Stimulated activated naive CD8-positive, alpha-beta T cell treated with anti-CD3 and anti-CD28 coated beads, Interleukin-15, amount 100 ng/mL, for 72 hours (primary cell): ENCODE measurements around the gene PRRT1B.
A peak's percentile ranks its signal among the peaks of the same experiment; 100 is the strongest.

Source experiments
- ATAC-seq: fragments of 150-1000 bp; cut with Tn5 transposase; 2 replicates; pipeline ENCODE4 v1.10.0; 2021; ENCODE audit warnings: mild to moderate bottlenecking, moderate library complexity
- DNase-seq, 2 donors: peaks; one replicate each; pipeline ENCODE4 v3.0.0; 2021 to 2022
- H3K27ac Mint-ChIP-seq, 2 donors: one replicate each; pipeline ENCODE4 v1.8.0; 2022; ENCODE audit warnings: mild to moderate bottlenecking in 2 of 2, mixed read lengths in 2 of 2, moderate library complexity in 2 of 2
- H3K27me3 Mint-ChIP-seq: one replicate; pipeline ENCODE4 v1.8.0; 2022; ENCODE audit warnings: mixed read lengths
- H3K4me1 Mint-ChIP-seq: one replicate; pipeline ENCODE4 v1.8.0; 2022; ENCODE audit warnings: mild to moderate bottlenecking, mixed read lengths
- H3K4me3 Mint-ChIP-seq, 2 donors: one replicate each; pipeline ENCODE4 v1.8.0; 2022; ENCODE audit warnings: mild to moderate bottlenecking in 2 of 2, mixed read lengths in 2 of 2, moderate library complexity in 1 of 2
- H3K9me3 Mint-ChIP-seq, 2 donors: one replicate each; pipeline ENCODE4 v1.8.0; 2022; ENCODE audit warnings: mixed read lengths in 2 of 2

The PRRT1B gene

GRCh38 chr9:131590907-131591844 lies 45.9 kb downstream of the PRRT1B start:
- ATAC-seq (peak; percentile 94), DNase-seq (peak; percentile 74 to 81)
- Mint-ChIP-seq H3K9me3 (no peaks in the 10 kb centered on the region), H3K4me3 (no peak overlapping the region), H3K4me1 (peaks cover 40% of the 10 kb centered on the region), H3K27me3 (no peaks in the 10 kb centered on the region), H3K27ac (peak overlapping the region; percentile 78 to 92)

- DNase-seq (no peak), ATAC-seq (no peak)
- H3K27me3 Mint-ChIP-seq: no peaks in the 10 kb centered on the region
- no peak overlapping the region for H3K4me3 Mint-ChIP-seq
- peak overlapping the region in 1 of 2 donors; percentile 66 for H3K27ac Mint-ChIP-seq
- no peaks in the 10 kb centered on the region for H3K9me3 Mint-ChIP-seq
- H3K4me1 Mint-ChIP-seq: peaks cover 33% of the 10 kb centered on the region
Observed at GRCh38 chr9:131591845-131592208, 46.5 kb downstream of the PRRT1B start.

GRCh38 chr9:131593091-131593820 lies 47.9 kb downstream of the PRRT1B start:
- Mint-ChIP-seq H3K9me3 (no peaks in the 10 kb centered on the region), H3K27ac (peak overlapping the region in 1 of 2 donors; percentile 42), H3K4me3 (no peak overlapping the region), H3K27me3 (no peaks in the 10 kb centered on the region), H3K4me1 (peaks cover 22% of the 10 kb centered on the region)
- ATAC-seq (no peak), DNase-seq (no peak)

GRCh38 chr9:131593936-131594665 lies 48.8 kb downstream of the PRRT1B start:
- no peak for DNase-seq
- Mint-ChIP-seq H3K27ac (peak overlapping the region in 1 of 2 donors; percentile 27), H3K4me3 (no peak overlapping the region), H3K4me1 (peaks cover 22% of the 10 kb centered on the region), H3K27me3 (no peaks in the 10 kb centered on the region), H3K9me3 (no peaks in the 10 kb centered on the region)
- ATAC-seq: no peak

GRCh38 chr9:131594906-131595665 lies 49.8 kb downstream of the PRRT1B start:
- Mint-ChIP-seq H3K4me1 (peaks cover 21% of the 10 kb centered on the region), H3K9me3 (no peaks in the 10 kb centered on the region), H3K27me3 (no peaks in the 10 kb centered on the region), H3K4me3 (no peak overlapping the region), H3K27ac (peak overlapping the region in 1 of 2 donors; percentile 85)
- ATAC-seq (no peak), DNase-seq (no peak)

GRCh38 chr9:131595696-131596429 lies 50.5 kb downstream of the PRRT1B start:
- DNase-seq: no peak
- Mint-ChIP-seq H3K27ac (peak overlapping the region in 1 of 2 donors; percentile 85), H3K4me3 (no peak overlapping the region), H3K4me1 (peaks cover 14% of the 10 kb centered on the region), H3K27me3 (no peaks in the 10 kb centered on the region), H3K9me3 (no peaks in the 10 kb centered on the region)
- ATAC-seq: no peak

- H3K27ac Mint-ChIP-seq: peak overlapping the region in 1 of 2 donors; percentile 75
- DNase-seq: no peak
- no peak for ATAC-seq
- no peaks in the 10 kb centered on the region for H3K27me3 Mint-ChIP-seq
- H3K9me3 Mint-ChIP-seq: no peaks in the 10 kb centered on the region
- no peak overlapping the region for H3K4me3 Mint-ChIP-seq
- H3K4me1 Mint-ChIP-seq: peaks cover 8% of the 10 kb centered on the region
Observed at GRCh38 chr9:131596430-131596743, 51.1 kb downstream of the PRRT1B start.

GRCh38 chr9:131597246-131597645 lies 51.9 kb downstream of the PRRT1B start:
- Mint-ChIP-seq H3K4me3 (no peak overlapping the region), H3K4me1 (no peaks in the 10 kb centered on the region), H3K27ac (peak overlapping the region in 1 of 2 donors; percentile 75)

GRCh38 chr9:131598121-131598520 lies 52.8 kb downstream of the PRRT1B start:
- no peak for ATAC-seq
- no peak for DNase-seq
- H3K4me3 Mint-ChIP-seq: no peak overlapping the region
- peaks cover 1% of the 10 kb centered on the region for H3K4me1 Mint-ChIP-seq
- H3K27me3 Mint-ChIP-seq: no peaks in the 10 kb centered on the region
- no peak overlapping the region for H3K27ac Mint-ChIP-seq
- H3K9me3 Mint-ChIP-seq: no peaks in the 10 kb centered on the region

More at GRCh38 chr9:131597246-131597645, 51.9 kb downstream of the PRRT1B start:
- no peak for ATAC-seq
- Mint-ChIP-seq H3K27me3 (no peaks in the 10 kb centered on the region), H3K9me3 (no peaks in the 10 kb centered on the region)
- DNase-seq: no peak

- no peaks in the 10 kb centered on the region for H3K27me3 Mint-ChIP-seq
- no peak overlapping the region for H3K4me3 Mint-ChIP-seq
- peak overlapping the region in 1 of 2 donors; percentile 21 for H3K27ac Mint-ChIP-seq
- H3K9me3 Mint-ChIP-seq: no peaks in the 10 kb centered on the region
- peaks cover 5% of the 10 kb centered on the region for H3K4me1 Mint-ChIP-seq
- DNase-seq (no peak), ATAC-seq (no peak)
Observed at GRCh38 chr9:131601683-131602181, 56.4 kb downstream of the PRRT1B start.

GRCh38 chr9:131603199-131603598 lies 57.9 kb downstream of the PRRT1B start:
- Mint-ChIP-seq H3K27ac (no peak overlapping the region), H3K9me3 (no peaks in the 10 kb centered on the region)
- no peak for ATAC-seq

GRCh38 chr9:131603711-131604439 lies 58.6 kb downstream of the PRRT1B start:
- Mint-ChIP-seq H3K9me3 (no peaks in the 10 kb centered on the region), H3K27me3 (no peaks in the 10 kb centered on the region), H3K27ac (no peak overlapping the region), H3K4me1 (peaks cover 5% of the 10 kb centered on the region), H3K4me3 (no peak overlapping the region)
- ATAC-seq (no peak), DNase-seq (no peak)

More at GRCh38 chr9:131603199-131603598, 57.9 kb downstream of the PRRT1B start:
- no peak for DNase-seq
- H3K27me3 Mint-ChIP-seq: no peaks in the 10 kb centered on the region
- H3K4me1 Mint-ChIP-seq: peaks cover 5% of the 10 kb centered on the region
- H3K4me3 Mint-ChIP-seq: no peak overlapping the region

GRCh38 chr9:131605770-131606590 lies 60.7 kb downstream of the PRRT1B start:
- Mint-ChIP-seq H3K27ac (peak overlapping the region in 1 of 2 donors; percentile 43), H3K4me1 (peaks cover 5% of the 10 kb centered on the region), H3K9me3 (no peaks in the 10 kb centered on the region), H3K4me3 (no peak overlapping the region), H3K27me3 (no peaks in the 10 kb centered on the region)
- ATAC-seq (no peak), DNase-seq (no peak)
